ENCODE results near the gene RARRES2. TPM values are rescaled to one million over a fixed set of nuclear protein-coding genes. Genes with fewer than 3 reads are reported as not detected.
A peak's percentile ranks its signal among the peaks of the same experiment; 100 is the strongest.
"Not testable (repeated sequence)": the region's sequence is repeated elsewhere in the genome, so short reads cannot be mapped to it uniquely, and the experiment has no call there.

Gene RARRES2
- total RNA-seq = 261 TPM

DNA sequence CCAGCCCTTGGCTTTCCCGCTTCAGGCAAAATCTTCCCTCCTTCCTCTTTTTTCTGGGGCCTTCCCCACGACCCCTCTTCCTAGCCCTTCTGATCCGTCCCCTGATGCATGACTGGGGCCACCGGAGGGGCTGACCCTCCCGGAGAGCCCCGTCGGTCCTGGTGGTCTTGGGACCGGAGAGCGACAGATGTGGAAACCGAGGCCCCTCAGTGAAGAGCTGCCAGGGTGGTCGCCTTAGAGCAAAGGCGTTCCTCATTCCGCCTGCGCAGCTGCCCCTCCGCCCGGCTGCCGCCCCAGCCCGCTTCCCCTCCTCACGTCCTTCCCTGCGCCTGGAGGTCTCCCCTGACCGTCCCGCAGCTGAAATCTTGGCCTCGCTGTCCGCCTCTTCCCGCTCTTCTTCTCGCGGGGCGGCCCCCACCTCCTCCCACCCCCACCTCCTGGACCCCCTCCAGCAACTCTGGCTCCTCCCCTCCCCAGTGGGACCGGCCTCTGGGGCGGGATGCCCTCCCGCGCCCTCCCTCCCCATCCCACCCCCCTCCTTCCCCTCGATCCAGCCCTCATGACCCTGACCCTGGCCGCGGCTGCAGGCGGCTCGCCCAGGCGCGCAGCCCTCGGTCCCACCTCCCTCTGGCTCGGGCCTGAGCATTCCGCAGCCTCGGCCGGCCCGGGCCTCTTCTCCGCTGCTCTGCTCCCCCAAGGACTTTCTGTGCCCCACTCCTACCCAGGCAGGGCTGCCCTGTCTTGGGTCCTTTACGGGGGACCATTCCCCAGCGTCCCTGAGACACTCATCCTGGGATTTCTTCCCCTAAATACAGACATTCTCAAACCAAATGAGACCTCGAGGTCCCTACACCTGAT is at the start of gene RARRES2:
Gene RARRES2, minus strand, starts transcription at position 367 of the 858 bp plus-strand sequence. CDS start 1,020 bp downstream, outside the sequence.
- peak; percentile 82 for DNase-seq (ENCODE audit: low spot score)
- peak; percentile 91 for ATAC-seq
- intact Hi-C loops (cut with DNase I) = no loop called here

DNA sequence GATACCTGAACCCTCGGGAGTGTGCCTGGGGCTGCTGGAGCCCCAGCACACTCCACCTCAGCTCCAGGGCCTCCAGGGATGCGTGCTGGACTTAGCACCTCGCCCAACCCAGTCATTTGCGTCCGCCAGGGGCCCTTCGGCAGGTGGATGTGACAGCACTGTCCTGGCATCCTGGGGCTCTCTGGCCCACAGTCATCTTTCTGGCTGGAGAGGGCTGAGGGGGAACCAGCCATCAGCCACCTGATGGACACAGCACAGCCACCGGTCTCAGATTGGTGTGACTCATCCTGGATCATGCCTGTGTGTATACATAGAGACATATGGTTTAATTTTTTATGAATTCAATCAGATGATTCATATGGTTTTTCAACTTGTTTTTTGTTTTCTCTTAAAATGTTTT is 48.8 kb upstream of the RARRES2 start:
- intact Hi-C loops (cut with DNase I) = no loop called here
- no peak for DNase-seq (ENCODE audit: low spot score)
- no peak for ATAC-seq

DNA sequence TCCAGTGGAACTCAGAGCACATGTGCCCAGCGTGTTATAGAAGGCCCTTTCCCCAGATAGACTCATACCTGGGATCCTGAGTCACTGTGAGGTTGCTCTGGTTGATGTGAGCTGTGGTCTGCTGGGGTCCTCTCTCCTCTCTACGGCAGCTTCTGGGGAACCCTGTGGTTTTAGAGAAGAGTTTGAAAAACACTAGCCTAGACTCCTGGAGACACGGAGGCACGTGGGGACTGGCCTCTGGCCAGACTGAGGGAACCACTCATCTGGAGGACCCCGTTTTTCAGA is 48.0 kb upstream of the RARRES2 start:
- intact Hi-C loops (cut with DNase I) = no loop called here
- DNase-seq (ENCODE audit: low spot score) (no peak), ATAC-seq (no peak)

GRCh38 chr7:150388709-150389531 is 47.5 kb upstream of the RARRES2 start:
- intact Hi-C loops (cut with DNase I) = no loop called here
- ATAC-seq (peak; percentile 85), DNase-seq (ENCODE audit: low spot score) (peak; percentile 80)

DNA sequence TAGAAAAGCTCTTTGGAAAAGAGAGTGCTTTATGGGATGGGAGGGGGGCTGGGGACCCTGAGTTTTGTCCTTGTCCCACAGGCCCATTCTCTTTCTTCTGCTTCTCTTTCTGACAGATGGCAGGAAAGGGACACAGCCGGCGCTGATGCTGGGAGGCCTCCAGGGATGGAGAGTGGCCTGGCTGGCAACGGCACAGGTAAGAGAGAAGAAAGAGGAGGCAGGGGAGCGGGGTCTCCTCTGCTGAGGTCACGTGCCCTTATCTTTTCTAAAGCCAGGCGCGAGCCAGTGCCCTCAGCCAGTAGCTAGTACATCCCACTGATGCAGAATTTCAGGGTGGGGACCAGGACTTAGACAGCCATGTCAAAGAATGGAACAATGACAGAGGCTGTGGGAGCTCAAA is 46.9 kb upstream of the RARRES2 start:
- ATAC-seq (no peak), DNase-seq (ENCODE audit: low spot score) (no peak)
- intact Hi-C loops (cut with DNase I) = no loop called here

- DNase-seq (ENCODE audit: low spot score); ATAC-seq; intact Hi-C loops (cut with DNase I): not testable (repeated sequence)
These were observed 44.5 kb upstream of the RARRES2 start for GRCh38 chr7:150385884-150386283.

GRCh38 chr7:150385302-150385723 is 43.9 kb upstream of the RARRES2 start:
- intact Hi-C loops (cut with DNase I) = no loop called here
- DNase-seq (ENCODE audit: low spot score) = no peak
- ATAC-seq = no peak

- intact Hi-C loops (cut with DNase I) = no loop called here
- ATAC-seq (peak; percentile 4), DNase-seq (ENCODE audit: low spot score) (no peak)
These were observed 43.2 kb upstream of the RARRES2 start for GRCh38 chr7:150384406-150385301.

DNA sequence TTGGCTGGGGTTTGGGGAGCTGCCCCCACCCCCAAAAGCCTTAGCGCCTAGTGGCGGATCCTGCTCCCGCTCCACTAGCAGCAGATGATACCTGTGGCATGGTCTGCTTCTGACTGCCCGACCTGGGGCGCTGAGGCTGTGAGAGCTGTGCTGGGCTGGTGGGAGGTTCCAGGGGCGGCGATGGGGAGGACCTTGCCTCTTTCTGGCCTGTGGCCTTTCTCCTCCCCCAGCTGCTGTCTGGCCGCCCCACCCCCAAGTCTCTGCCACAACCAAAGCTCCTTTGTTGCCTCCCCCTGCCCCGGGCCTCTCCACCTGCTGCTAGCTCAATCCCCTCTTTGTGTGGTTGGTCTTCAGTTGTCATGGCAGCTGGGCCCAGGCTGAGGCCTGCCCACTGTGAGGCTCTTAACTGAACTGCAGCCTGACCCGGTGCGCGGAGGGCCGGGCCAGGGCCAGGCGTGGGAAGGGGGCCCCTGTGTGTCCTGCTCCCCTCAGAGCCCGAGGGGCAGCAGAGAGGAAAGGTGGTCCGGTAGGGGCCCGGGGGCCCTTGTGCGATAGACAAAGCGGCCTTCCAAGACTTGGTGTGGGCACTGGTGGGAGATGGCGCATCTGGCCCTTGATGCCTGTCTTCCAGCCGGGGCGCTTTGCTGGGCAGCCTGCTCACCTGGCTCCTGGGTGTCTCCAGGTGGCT is 42.4 kb upstream of the RARRES2 start:
- DNase-seq (ENCODE audit: low spot score) (peak; percentile 89), ATAC-seq (peak; percentile 69)
- intact Hi-C loops (cut with DNase I) = no loop called here

- DNase-seq (ENCODE audit: low spot score) = no peak
- ATAC-seq = no peak
- intact Hi-C loops (cut with DNase I) = no loop called here
These were observed 41.4 kb upstream of the RARRES2 start for GRCh38 chr7:150382844-150383225.

DNA sequence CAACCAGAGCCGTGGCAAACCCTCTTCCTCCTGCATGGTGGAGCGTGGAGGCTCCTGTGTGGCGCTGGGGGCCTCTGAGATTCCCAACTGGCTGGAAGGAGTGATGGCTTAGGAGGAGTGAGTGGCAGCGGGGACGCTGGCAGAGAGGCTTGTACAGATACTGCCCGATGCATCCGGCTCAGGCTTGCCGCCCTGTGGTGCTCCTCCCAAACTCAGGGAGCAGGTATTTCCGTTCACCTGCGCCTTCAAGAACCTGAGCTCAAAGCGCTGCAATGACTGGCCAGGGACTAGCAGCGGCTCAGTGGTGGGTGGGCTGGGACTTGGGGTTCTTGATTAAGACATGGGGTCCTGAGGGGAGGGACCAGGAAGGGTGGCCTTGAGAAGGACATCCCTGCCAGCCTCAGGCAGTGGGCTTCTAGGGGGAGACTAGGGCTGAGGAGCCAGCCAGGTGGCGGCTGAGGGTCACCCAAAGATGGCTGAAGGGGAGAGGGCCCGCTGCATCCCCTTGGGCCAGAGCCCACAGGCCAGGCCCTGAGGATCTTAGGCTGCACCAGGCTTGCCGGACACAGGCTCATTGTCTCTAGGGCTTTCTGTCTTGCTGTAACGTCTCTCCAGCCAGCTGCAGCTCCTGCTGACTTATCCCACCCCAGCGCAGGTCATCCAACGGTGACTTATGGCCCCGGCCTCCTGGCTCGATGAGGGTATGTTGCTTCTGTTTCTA is 40.9 kb upstream of the RARRES2 start:
- DNase-seq (ENCODE audit: low spot score) (no peak), ATAC-seq (no peak)
- intact Hi-C loops (cut with DNase I) = no loop called here

- intact Hi-C loops (cut with DNase I) = no loop called here
- ATAC-seq (no peak), DNase-seq (ENCODE audit: low spot score) (no peak)
These were observed 40.3 kb upstream of the RARRES2 start for GRCh38 chr7:150381785-150382122.

DNA sequence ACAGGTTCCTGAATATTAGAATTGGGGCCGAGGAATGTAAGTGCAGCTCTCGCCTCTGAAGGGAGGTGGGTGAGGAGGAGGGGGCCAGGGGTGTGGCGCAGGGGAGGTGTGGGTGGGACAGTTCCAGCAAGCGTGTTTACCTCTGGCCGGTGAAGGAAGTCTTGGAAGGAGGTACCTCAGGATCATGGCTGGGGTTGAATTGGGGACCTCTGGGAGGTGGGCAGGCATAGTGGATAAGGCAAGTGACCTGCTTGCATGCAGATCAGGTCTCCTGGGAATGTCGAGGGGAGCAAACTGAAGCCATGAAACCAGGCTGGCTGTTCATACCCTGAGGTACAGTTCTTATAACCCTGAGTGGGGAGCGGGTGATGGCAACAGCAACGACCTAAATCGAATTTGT is 39.7 kb upstream of the RARRES2 start:
- no peak for ATAC-seq
- intact Hi-C loops (cut with DNase I) = no loop called here
- DNase-seq (ENCODE audit: low spot score) = peak; percentile 46

- intact Hi-C loops (cut with DNase I) = no loop called here
- DNase-seq (ENCODE audit: low spot score) (peak; percentile 41), ATAC-seq (no peak)
These were observed 39.0 kb upstream of the RARRES2 start for GRCh38 chr7:150380463-150380862.

DNA sequence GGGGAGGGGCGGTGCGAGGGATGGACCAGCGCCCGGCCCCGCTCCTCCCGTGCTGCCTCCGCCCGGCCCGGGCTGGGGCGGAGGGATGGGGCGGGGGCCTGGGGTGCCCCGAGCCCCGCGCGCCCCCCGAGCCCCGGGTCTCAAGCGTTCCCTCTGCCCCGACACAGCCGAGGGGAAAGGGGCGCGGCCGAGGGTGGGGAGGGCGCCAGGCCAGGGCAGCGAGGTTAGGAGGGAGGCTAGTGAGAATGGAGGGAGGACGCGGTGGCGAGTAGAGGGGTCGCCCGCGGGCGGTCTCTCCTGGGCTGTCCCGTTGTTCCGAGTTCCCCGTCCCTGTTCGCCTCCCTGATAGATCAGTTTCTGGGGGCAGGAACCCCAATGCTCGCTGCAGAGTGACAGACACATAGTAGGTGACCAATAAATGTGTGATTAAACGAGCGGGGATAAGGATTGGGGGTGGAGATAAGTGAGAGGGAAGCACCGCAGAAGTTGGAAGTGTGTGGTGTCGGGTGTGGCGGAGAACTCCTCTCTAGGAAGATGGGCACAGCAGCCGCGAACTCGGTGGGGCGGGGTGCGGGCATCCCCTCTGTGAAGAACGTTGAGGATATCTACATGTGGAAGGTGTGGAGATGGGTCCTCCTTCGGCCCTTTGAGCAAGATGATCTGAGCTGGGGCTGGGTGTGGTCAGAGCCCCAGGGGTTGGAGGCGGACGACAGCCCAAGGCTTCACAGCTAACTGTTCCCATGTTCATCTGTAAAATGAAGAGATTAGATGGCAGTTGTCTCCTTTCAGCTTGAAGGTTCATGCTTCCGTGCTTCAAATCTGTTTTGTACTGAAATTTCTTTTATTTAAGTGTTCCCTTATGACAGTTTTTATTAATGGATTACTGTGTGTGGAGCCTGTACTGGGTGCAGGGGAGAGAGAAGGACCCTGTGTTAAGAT is 38.3 kb upstream of the RARRES2 start:
- peak; percentile 44 for ATAC-seq
- intact Hi-C loops (cut with DNase I) = no loop called here

GRCh38 chr7:150378853-150379440 is 37.5 kb upstream of the RARRES2 start, which contains the start of gene ZNF775:
Gene ZNF775 (plus strand): TSS chr7:150379330. CDS start chr7:150388471, 9,141 bp downstream.
- intact Hi-C loops (cut with DNase I) = no loop called here
- DNase-seq (ENCODE audit: low spot score) (peak; percentile 97), ATAC-seq (peak; percentile 98)

More for the DNA sequence above, 38.3 kb upstream of the RARRES2 start:
- DNase-seq (ENCODE audit: low spot score) = peak; percentile 71

All from sciatic nerve (tissue), 2 donors.